Smooth muscle cell (in vitro differentiated cells): ENCODE data around the gene RAB8A. TPM values are rescaled to one million over a fixed set of nuclear protein-coding genes. Genes with fewer than 3 reads are reported as not detected.
"Not testable (repeated sequence)": the region's sequence is repeated elsewhere in the genome, so short reads cannot be mapped to it uniquely, and the experiment has no call there.

Experiments used
- DNase-seq: peaks from one replicate; lab custom pipeline; 2025; ENCODE audit not compliant: unreplicated experiment; lab: John Stamatoyannopoulos, UW
- H2AFZ ChIP-seq: fragments of 200-600 bp; sonication (generic); 2 replicates; pipeline ENCODE4 v1.6.0; 2016; ENCODE audit warnings: antibody characterized with exemption, low read depth, mild to moderate bottlenecking
- H3F3A ChIP-seq: fragments of 200-600 bp; sonication (generic); 2 replicates; pipeline ENCODE4 v1.6.0; 2017; ENCODE audit warnings: antibody characterized with exemption, low read depth
- H3K27ac ChIP-seq: fragments of 200-600 bp; sonication (generic); 2 replicates; pipeline ENCODE4 v1.5.1; 2016; ENCODE audit warnings: low read depth, mild to moderate bottlenecking
- H3K27me3 ChIP-seq: fragments of 200-600 bp; sonication (generic); 2 replicates; pipeline ENCODE4 v1.6.1; 2016; ENCODE audit warnings: low read depth, mild to moderate bottlenecking
- H3K36me3 ChIP-seq: fragments of 200-600 bp; sonication (generic); 2 replicates; pipeline ENCODE4 v1.5.1; 2016; ENCODE audit warnings: low read depth
- H3K4me1 ChIP-seq: fragments of 200-600 bp; sonication (generic); 2 replicates; pipeline ENCODE4 v1.5.1; 2016; ENCODE audit warnings: low read depth
- H3K4me2 ChIP-seq: fragments of 200-600 bp; sonication (generic); 2 replicates; pipeline ENCODE4 v1.6.0; 2016; ENCODE audit warnings: mild to moderate bottlenecking
- H3K4me3 ChIP-seq: fragments of 200-600 bp; sonication (generic); 2 replicates; pipeline ENCODE4 v1.5.1; 2016; ENCODE audit warnings: mild to moderate bottlenecking
- H3K79me2 ChIP-seq: fragments of 200-600 bp; sonication (generic); 2 replicates; pipeline ENCODE4 v1.6.0; 2016; ENCODE audit warnings: low read depth, mild to moderate bottlenecking
- H3K9ac ChIP-seq: fragments of 200-600 bp; sonication (generic); 2 replicates; pipeline ENCODE4 v1.6.0; 2016; ENCODE audit warnings: low read depth
- H3K9me3 ChIP-seq: fragments of 200-600 bp; sonication (generic); replicated peaks from 2 replicates; pipeline ENCODE4 v1.5.1; 2016; ENCODE audit warnings: low read depth
- H4K20me1 ChIP-seq: fragments of 200-600 bp; sonication (generic); 2 replicates; pipeline ENCODE4 v1.6.0; 2016; ENCODE audit warnings: low read depth
- WGBS: methylation state at CpG from one replicate; pipeline ENCODE4 v1.1.7; 2016; ENCODE audit warnings: low lambda C conversion rate; 5-methylcytosine and 5-hydroxymethylcytosine counted together
- polyA plus RNA-seq: library from polyadenylated mRNA; unstranded; fragments of >200 nt; fragmentation: Nextera tagmentation; extraction: Ambion mirVana; gene quantifications from 2 replicates; pipeline ENCODE4 v1.2.1, GENCODE V29; 2016
- total RNA-seq: library from RNA; depleted of rRNA; stranded (reverse); fragments of >200 nt; gene quantifications from 2 replicates; pipeline ENCODE4 v1.2.3, GENCODE V29; 2014
- TF ChIP-seq, protein P1 (sequence below): fragments of 200-600 bp; sonication (generic); IDR thresholded peaks from 2 replicates; pipeline ENCODE4 v1.5.1; 2017; ENCODE audit warnings: borderline replicate concordance, mild to moderate bottlenecking, antibody characterized with exemption; ENCODE audit not compliant: insufficient read depth, poor library complexity, severe bottlenecking

Gene RAB8A
- total and polyA plus RNA-seq, 2 experiments from 2014 or later: 47.3 to 96.0 TPM

DNA sequence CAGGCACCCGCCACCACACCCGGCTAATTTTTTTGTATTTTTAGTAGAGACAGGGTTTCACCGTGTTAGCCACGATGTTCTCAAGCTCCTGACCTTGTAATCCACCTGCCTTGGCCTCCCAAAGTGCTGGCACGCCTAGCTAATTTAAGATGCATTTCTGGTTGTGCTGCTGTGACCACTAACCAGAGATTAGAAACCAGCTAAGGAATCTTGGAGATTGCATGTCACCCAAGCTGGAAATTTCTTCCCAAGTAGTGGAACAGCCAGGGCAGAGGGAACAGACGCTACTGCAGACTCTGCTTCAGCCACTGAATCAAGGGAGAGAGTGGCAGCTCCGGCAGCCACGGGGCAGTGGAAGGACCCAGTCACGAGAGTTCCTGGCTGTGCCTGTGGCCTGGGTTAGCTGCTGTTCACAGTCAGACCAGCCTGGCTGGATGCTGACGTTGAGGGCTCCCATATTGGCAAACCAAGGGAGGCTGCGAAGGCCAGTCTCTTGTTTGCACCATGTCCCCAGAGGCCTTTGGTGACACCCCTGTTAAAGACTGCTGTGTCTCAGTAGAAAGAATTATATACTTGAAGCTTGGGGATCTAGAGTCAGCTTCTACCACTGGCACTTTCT, 27.5 kb upstream of the RAB8A start:
- Histone ChIP-seq H3K79me2 (peaks cover 100% of the 10 kb centered on the region), H3K4me2 (no peak overlapping the region), H4K20me1 (peaks cover 100% of the 10 kb centered on the region), H3K27ac (peak overlapping the region; percentile 72), H3K9ac (no peak overlapping the region), H3K36me3 (peaks cover 31% of the 10 kb centered on the region), H3F3A (peaks cover 71% of the 10 kb centered on the region), H3K27me3 (no peaks in the 10 kb centered on the region), H2AFZ (no peak overlapping the region), H3K4me3 (no peak overlapping the region), H3K9me3 (no peaks in the 10 kb centered on the region), H3K4me1 (peaks cover 4% of the 10 kb centered on the region)
- 89% methylated on average over 11 of the region's 11 CpGs for whole genome bisulfite sequencing
- DNase-seq: no peak
- TF ChIP-seq, protein P1, sequence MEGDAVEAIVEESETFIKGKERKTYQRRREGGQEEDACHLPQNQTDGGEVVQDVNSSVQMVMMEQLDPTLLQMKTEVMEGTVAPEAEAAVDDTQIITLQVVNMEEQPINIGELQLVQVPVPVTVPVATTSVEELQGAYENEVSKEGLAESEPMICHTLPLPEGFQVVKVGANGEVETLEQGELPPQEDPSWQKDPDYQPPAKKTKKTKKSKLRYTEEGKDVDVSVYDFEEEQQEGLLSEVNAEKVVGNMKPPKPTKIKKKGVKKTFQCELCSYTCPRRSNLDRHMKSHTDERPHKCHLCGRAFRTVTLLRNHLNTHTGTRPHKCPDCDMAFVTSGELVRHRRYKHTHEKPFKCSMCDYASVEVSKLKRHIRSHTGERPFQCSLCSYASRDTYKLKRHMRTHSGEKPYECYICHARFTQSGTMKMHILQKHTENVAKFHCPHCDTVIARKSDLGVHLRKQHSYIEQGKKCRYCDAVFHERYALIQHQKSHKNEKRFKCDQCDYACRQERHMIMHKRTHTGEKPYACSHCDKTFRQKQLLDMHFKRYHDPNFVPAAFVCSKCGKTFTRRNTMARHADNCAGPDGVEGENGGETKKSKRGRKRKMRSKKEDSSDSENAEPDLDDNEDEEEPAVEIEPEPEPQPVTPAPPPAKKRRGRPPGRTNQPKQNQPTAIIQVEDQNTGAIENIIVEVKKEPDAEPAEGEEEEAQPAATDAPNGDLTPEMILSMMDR: no peak

DNA sequence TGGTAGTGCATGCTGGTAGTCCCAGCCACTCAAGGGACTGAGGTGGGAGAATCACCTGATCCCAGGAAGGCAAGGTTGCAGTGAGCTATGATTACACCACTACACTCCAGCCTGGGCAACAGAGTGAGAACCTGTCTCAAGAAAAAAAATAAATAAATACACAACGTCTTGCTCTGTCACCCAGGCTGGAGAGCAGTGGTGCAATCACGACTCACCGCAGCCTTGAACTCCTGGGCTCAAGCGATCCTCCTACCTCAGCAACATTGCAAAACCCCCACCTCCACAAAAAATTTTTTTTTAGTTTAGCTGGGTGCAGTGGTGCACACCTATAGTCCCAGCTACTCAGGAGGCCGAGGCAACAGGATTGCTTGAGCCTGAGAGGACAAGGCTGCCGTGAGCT, 26.6 kb upstream of the RAB8A start:
- Histone ChIP-seq H3K4me2 (no peak overlapping the region), H3K4me1 (no peaks in the 10 kb centered on the region), H3K27ac (peak overlapping the region; percentile 72), H3K27me3 (no peaks in the 10 kb centered on the region), H3F3A (peaks cover 71% of the 10 kb centered on the region), H3K36me3 (peaks cover 33% of the 10 kb centered on the region), H3K9me3 (no peaks in the 10 kb centered on the region), H3K9ac (no peak overlapping the region), H3K4me3 (no peak overlapping the region), H3K79me2 (peaks cover 100% of the 10 kb centered on the region), H4K20me1 (peaks cover 100% of the 10 kb centered on the region), H2AFZ (no peak overlapping the region)
- TF ChIP-seq, protein P1: no peak
- 73% methylated on average over 6 of the region's 6 CpGs for WGBS
- no peak for DNase-seq

DNA sequence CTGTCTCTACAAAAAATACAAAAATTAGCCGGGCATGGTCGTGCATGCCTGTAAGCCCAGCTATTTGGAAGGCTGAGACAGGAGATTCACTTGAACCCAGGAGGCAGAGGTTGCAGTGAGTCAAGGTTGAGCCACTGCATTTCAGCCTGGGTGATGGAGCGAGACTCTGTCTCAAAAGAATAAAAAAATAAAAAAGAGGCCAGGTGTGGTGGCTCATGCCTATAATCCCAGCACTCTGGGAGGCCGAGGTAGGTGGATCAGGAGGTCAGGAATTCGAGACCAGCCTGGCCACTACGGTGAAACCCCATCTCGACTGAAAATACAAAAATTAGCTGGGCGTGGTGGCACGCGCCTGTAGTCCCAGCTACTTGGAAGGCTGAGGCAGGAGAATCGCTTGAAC, 24.3 kb upstream of the RAB8A start:
- 97% methylated on average over 11 of the region's 11 CpGs for WGBS
- not testable (repeated sequence) for DNase-seq, H2AFZ ChIP-seq, H3K9ac ChIP-seq, H3K4me2 ChIP-seq, H3K27me3 ChIP-seq, H3K9me3 ChIP-seq, H3K4me1 ChIP-seq, H3K4me3 ChIP-seq
- Histone ChIP-seq H3F3A (peaks cover 82% of the 10 kb centered on the region), H4K20me1 (peaks cover 100% of the 10 kb centered on the region), H3K27ac (peak overlapping the region; percentile 12), H3K36me3 (peaks cover 39% of the 10 kb centered on the region), H3K79me2 (peaks cover 96% of the 10 kb centered on the region)

DNA sequence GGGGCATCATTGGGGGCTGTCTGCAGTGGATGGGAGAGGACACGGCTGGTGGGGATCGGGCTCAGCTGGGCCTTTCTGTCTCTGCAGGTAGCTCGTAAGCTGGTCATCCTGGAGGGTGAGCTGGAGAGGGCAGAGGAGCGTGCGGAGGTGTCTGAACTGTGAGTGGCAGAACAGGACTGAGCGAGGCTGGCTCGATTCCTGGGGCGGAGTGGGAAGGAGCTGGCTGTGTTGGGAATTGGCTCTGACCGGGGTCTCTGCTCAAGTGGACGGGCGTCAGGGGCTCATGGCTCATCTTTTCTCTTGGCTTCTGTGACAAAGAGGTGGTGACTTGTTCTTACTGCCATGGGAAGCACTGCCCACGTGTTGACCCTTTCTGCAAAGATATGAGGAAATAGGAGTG, 23.7 kb upstream of the RAB8A start:
- TF ChIP-seq, protein P1: no peak
- 94% methylated on average over 12 of the region's 12 CpGs for WGBS
- no peaks in the 10 kb centered on the region for H3K9me3 ChIP-seq
- peaks cover 100% of the 10 kb centered on the region for H4K20me1 ChIP-seq
- no peaks in the 10 kb centered on the region for H3K27me3 ChIP-seq
- H3K27ac ChIP-seq: peak overlapping the region; percentile 12
- no peak for DNase-seq
- no peaks in the 10 kb centered on the region for H3K4me1 ChIP-seq
- no peak overlapping the region for H2AFZ ChIP-seq
- H3K4me2 ChIP-seq: no peak overlapping the region
- peaks cover 39% of the 10 kb centered on the region for H3K36me3 ChIP-seq
- H3K4me3 ChIP-seq: no peak overlapping the region
- H3K9ac ChIP-seq: no peak overlapping the region
- peaks cover 87% of the 10 kb centered on the region for H3F3A ChIP-seq
- H3K79me2 ChIP-seq: peaks cover 94% of the 10 kb centered on the region
